ENCODE results near the gene TMEM181.

DNA sequence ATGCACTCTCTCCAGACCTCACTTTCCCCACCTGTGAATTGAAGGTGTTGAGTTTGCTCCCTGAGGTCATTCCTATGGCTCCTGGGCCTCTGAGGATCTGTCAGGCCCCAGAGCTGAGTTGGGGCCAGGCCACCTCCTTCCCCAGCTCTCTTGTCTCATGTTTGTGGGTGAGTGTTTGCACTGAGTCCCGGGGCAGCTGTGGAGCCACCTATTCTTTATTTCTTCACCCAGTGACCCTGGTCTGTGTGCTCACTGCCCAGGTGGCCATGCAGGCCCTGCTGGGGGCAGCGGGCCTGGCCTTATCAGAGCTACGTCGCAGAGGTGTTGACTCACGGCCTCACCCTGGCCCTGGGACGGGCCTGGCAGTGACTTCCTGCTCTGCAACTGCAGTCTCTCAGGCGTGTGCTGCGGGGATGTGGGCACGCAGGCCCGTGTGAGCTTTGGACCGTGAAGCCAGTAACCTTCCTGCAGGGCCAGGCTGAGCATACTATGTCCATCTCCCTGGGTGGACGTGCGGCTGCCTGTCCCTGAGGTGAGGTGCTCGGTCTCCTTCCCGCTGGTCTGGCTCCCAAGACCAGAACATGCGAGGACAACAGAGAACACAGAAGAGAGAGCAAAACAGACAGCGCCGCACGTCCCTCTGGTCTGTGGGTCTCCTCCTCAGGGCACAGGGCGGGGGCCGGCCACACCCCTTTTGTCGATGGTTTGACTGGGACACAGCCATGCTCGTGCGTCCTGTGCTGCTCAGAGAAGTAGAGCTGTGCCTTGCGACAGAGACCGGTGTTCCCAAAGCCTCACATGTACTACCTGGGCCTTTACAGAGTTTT, 12.1 kb downstream of the TMEM181 start:
- TF ChIP-seq, protein P1, sequence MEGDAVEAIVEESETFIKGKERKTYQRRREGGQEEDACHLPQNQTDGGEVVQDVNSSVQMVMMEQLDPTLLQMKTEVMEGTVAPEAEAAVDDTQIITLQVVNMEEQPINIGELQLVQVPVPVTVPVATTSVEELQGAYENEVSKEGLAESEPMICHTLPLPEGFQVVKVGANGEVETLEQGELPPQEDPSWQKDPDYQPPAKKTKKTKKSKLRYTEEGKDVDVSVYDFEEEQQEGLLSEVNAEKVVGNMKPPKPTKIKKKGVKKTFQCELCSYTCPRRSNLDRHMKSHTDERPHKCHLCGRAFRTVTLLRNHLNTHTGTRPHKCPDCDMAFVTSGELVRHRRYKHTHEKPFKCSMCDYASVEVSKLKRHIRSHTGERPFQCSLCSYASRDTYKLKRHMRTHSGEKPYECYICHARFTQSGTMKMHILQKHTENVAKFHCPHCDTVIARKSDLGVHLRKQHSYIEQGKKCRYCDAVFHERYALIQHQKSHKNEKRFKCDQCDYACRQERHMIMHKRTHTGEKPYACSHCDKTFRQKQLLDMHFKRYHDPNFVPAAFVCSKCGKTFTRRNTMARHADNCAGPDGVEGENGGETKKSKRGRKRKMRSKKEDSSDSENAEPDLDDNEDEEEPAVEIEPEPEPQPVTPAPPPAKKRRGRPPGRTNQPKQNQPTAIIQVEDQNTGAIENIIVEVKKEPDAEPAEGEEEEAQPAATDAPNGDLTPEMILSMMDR (IDR thresholded peaks at IDR 0.05; ENCODE audit: insufficient read depth, low read length): no peak
- TF ChIP-seq POLR2AphosphoS5 (IDR thresholded peaks at IDR 0.05; ENCODE audit: low read depth) (no peak), SPI1 (IDR thresholded peaks at IDR 0.05; ENCODE audit: borderline replicate concordance, low read depth) (no peak), GABPA (IDR thresholded peaks at IDR 0.05; ENCODE audit: low read depth) (no peak)
- TF ChIP-seq, protein P2, sequence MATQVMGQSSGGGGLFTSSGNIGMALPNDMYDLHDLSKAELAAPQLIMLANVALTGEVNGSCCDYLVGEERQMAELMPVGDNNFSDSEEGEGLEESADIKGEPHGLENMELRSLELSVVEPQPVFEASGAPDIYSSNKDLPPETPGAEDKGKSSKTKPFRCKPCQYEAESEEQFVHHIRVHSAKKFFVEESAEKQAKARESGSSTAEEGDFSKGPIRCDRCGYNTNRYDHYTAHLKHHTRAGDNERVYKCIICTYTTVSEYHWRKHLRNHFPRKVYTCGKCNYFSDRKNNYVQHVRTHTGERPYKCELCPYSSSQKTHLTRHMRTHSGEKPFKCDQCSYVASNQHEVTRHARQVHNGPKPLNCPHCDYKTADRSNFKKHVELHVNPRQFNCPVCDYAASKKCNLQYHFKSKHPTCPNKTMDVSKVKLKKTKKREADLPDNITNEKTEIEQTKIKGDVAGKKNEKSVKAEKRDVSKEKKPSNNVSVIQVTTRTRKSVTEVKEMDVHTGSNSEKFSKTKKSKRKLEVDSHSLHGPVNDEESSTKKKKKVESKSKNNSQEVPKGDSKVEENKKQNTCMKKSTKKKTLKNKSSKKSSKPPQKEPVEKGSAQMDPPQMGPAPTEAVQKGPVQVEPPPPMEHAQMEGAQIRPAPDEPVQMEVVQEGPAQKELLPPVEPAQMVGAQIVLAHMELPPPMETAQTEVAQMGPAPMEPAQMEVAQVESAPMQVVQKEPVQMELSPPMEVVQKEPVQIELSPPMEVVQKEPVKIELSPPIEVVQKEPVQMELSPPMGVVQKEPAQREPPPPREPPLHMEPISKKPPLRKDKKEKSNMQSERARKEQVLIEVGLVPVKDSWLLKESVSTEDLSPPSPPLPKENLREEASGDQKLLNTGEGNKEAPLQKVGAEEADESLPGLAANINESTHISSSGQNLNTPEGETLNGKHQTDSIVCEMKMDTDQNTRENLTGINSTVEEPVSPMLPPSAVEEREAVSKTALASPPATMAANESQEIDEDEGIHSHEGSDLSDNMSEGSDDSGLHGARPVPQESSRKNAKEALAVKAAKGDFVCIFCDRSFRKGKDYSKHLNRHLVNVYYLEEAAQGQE (IDR thresholded peaks at IDR 0.05; ENCODE audit: insufficient replicate concordance, low read depth): no peak

All from HL-60 (cell line).